Activated CD4-positive, alpha-beta T cell treated with anti-CD3 and anti-CD28 coated beads for 1 hour (primary cell): ENCODE results near the gene ZBTB39.
A peak's percentile ranks its signal among the peaks of the same experiment; 100 is the strongest.
"Not testable (repeated sequence)": the region's sequence is repeated elsewhere in the genome, so short reads cannot be mapped to it uniquely, and the experiment has no call there.

Experiments used
- DNase-seq: peaks from one replicate; pipeline ENCODE4 v3.0.0-alpha.2; 2020

Gene ZBTB39

DNA sequence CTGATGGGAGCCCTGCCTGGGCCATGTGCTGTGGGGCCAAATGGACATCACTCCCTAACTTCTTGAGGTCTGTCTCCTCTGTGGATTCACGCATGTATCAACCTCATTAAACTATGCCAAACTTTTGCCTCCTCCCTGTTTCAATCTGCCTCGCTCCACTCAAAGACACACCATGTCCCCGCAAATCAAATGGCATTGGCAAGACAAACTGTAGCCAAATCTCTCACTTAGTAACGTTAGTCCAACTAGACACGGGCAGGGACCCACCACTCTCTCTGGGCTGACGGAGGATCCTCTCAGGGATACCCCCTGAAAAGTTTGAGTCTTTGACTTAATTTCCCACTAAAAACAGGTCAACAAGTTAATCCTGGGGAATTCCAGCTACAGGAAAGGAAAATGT lies 8.0 kb downstream of the ZBTB39 start:
- no peak for DNase-seq

DNA sequence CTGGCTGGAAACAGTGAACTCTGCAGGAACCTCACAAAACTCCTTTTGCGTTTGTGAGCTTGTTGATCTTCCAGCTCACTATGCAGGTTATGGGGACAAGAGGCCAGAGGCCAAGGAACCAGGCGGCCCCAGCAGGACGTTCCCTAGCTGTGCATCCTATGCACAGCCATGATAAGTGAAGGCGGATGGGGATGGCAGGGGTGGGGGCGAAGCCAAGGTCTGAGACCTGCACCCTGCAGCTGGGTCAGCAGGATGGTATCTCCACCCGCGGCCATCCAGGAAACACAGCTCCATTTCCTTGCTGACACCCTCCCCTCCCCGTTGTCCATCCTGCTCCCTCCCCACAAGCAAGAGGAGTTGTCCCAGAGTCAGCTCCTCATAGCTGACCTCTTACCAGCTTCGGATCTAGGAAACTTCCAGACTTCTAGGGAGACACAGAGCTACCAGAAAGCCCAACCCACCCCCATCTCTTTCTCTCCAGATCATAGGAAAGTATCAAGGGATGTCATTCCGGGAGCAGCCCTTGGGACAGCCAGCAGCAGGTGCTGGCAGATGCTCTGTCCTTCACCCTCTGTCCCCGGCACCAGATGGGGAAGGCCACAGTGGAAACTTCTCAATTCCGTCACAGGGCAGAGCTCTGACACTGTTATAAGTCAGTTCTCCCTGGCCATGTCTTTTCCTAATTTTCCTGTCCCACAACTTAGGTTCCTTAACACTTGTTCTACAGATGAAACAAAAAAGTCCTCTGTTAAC lies 9.4 kb downstream of the ZBTB39 start:
- no peak for DNase-seq

DNA sequence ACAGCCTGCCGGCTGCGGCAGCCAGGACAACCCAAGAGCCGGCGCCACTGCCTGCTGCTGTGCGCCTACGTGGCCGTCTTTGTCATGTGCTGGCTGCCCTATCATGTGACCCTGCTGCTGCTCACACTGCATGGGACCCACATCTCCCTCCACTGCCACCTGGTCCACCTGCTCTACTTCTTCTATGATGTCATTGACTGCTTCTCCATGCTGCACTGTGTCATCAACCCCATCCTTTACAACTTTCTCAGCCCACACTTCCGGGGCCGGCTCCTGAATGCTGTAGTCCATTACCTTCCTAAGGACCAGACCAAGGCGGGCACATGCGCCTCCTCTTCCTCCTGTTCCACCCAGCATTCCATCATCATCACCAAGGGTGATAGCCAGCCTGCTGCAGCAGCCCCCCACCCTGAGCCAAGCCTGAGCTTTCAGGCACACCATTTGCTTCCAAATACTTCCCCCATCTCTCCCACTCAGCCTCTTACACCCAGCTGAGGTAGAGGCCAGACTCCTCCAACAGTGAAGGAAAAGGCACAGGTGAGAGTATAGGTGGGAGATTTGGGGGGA lies 10.3 kb downstream of the ZBTB39 start:
- DNase-seq, result no peak

DNA sequence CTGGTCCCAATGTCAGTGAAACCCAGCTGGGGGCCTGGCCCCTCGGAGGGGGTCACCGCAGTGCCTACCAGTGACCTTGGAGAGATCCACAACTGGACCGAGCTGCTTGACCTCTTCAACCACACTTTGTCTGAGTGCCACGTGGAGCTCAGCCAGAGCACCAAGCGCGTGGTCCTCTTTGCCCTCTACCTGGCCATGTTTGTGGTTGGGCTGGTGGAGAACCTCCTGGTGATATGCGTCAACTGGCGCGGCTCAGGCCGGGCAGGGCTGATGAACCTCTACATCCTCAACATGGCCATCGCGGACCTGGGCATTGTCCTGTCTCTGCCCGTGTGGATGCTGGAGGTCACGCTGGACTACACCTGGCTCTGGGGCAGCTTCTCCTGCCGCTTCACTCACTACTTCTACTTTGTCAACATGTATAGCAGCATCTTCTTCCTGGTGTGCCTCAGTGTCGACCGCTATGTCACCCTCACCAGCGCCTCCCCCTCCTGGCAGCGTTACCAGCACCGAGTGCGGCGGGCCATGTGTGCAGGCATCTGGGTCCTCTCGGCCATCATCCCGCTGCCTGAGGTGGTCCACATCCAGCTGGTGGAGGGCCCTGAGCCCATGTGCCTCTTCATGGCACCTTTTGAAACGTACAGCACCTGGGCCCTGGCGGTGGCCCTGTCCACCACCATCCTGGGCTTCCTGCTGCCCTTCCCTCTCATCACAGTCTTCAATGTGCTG lies 11.0 kb downstream of the ZBTB39 start:
- DNase-seq, result no peak

DNA sequence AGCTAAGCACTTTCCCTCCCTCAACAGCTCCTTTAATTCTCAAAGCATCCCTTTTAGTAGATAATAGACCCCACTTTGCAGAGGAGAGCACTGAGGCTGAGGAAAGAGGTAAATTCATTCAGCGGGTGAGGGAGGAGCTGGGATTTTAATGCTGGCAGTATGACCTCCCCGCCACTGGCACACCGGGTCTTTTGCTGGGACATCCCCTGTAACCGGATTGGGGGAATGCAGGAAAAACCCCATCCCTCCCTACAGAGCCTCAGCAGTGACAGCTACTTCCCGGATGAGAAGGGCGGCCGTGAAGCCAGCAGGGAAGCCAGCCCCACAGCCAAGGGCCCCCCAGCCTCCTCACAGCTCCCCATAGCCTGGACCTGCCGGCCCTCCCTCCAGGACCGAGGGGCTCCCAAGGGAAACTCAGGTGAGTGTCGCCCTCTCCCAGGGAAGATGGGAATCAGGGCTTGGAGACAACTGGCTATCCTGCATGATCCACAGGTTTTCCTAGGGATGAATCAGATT lies 12.1 kb downstream of the ZBTB39 start:
- no peak for DNase-seq

DNA sequence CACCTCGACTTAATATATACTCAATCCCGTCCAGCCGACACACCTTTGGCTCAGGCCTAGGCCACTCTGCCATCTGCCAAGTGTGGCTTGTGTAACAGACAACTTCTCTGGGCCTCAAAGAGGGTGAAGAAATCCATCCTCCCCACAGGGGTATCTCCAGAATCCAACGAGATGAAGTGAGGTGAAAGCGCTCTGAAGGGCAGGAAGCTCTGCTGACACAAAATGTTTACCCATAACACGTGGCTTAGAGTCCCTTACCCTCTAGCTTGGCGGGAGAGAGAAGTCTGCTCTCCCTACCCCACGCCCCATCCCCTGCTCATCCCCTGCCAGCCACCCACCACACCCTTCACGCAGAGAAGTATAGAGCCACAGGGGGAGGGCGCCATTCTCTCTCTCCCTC lies 13.0 kb downstream of the ZBTB39 start:
- DNase-seq, result no peak

DNA sequence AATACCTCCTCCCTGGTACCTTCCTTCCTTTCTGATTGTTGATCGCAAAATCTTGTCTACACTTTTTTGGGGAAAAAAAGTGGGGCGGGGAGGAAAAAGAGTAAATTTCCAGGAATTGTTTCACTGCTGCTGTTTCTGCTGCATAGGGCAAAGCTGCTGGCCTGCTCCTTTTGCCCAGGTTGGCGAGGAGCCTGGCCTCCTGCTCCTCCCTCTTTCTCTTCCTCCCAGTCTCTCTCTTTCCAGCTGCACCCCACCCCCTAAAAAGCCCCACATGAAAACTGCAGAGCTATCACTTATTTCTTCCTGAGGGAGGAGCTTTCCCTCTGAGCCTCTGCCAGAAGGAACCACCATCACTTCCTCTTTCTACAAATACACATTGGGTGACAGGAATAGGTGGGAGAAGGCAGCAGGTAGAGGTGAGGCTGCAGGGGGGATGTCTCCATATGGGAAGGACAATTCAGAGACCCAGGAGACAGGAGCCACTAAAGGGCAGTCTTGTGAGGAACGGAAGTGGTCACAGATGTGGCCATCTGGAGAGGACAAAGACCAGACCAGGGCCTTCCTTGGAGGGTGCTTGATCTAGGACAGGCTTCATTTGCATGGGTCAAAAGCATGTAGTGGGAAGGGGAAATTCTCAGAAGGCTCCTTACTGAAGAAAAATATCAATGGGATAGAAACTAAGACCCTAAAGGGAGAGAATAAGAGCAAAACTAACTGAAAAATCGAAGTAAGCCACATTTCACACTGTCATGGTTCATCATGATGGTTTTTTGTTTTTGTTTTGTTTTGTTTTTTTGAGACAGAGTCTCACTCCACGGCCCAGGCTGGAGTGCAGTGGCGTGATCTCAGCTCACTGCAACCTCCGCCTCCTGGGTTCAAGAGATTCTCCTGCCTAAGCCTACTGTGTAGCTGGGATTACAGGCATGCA lies 14.8 kb downstream of the ZBTB39 start:
- no peak for DNase-seq

DNA sequence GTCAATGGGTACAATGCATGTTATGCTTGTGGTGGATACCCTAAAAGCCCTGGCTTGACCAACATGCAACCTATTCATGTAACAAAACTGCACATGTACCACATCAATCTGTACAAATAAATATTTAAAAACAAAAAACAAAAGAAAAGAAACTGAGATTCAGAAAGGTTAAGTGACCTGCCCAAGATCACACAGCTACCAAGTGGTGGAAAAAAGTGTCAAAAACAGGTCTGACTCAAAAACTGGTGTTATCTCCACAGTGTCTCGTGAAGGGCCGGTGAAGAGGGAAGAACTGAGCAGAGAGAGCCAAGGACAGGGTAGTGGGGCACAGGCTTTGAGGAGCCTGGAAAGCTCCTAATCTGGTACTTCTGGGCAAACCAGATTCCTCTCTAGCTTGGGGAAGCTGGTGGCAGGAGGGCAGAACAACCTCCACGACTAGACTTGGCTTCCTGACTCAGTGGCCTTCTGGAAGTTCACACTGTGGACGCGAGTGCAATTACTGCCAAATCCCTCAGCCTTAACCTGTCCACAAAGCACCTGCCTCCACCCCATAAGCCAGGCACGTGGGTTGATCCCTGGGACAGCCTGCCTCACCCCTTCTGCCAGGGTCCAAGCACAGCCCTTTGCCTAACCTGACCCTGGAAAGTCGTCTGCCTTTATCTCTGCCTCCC lies 15.6 kb downstream of the ZBTB39 start:
- no peak for DNase-seq

DNA sequence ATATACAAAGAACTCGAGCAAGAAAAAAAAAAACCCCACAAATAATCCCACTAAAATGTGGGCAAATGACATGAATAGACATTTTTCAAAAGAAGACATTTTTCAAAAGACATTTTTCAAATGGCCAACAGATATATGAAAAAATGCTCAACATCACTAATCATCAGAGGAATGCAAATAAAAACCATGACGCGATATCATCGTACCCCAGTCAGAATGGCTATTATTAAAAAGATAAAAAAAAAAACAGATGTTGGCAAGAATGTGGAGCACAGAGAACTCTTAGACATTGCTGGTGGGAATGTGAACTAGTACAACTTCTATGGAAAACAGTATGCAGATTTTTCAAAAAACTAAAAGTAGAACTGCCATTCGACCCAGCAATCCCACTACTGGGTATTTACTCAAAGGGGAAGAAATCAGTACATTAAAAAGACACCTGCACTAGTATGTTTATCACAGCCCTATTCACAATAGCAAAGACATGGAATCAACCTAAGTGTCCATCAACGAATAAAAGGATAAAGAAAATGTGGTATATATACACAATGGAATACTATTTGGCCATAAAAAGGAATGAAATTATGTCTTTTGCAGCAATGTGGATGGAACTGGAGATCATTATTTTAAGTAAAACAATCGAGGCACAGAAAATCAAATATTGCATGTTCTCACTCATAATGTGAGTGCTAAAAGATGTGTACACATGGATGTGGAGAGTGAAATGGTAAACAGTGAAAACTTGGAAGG lies 16.3 kb downstream of the ZBTB39 start:
- no peak for DNase-seq

DNA sequence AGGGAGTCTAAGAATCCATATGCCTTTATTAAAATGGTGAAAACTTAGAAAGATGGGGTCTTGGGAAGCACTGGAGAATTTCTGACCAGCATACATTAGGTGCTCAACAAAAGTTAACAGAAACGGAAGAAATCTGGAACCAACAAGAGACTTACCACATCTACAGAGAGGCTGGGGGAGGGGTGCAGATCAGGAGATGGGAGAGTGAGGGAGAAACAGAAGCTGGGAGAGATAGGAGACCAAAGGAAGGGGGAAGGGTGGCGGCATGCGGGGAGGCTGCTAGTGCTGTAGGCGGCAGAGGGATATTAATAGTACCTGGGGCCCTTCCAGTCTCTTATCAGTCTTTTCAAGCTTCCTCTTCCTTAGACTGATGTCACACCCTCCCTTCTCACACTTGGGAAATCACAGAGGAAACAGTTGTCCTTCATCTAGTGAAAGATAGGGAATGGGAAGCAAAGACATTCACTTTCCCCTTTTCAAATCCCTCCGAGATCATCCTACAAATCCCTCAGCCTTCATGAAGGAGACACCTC lies 18.1 kb downstream of the ZBTB39 start:
- DNase-seq, result no peak

DNA sequence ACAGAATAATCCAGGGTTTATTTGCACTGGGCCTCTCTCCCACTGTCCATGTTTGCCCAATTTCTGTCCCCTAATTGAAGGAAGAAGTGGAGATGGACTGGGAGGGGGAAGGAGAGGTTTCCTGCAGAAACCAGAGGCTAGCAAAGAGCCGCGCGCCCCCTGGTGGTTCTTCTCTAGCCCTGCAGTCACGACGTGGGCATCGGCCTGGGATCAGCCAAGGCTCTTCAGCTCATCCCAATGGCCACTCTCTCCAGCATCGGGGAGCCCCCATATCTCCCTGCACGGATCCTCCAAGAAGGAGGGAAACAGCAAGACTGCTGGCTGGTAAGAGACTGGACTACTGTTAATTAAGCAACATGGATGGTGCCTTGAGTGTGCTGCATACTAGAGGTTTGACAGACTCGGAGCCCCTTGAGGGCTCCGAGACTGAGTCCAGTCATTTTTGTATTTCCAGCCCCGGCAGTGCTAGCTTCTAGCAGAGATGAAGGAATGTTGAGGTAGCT lies 18.7 kb downstream of the ZBTB39 start:
- peak; percentile 65 for DNase-seq

DNA sequence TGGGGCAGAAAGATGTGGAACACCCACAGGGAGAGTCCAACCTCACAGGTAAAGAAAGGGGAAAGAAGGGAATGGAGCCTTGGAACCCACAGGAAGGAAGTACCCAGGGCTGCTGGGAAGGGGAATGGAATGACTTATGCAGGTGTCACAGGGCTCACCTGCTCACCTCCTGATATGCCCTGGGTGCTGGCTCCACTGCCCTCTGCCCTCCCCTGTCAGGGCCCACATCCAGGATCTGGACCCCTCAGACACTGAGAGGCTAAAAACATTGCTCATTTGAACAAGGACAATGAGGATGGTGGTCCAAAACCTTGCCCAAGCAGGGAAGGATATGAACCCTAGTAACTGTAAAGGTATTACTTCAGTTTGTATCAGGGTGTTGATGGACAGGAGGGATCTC lies 19.3 kb downstream of the ZBTB39 start:
- DNase-seq, result no peak

DNA sequence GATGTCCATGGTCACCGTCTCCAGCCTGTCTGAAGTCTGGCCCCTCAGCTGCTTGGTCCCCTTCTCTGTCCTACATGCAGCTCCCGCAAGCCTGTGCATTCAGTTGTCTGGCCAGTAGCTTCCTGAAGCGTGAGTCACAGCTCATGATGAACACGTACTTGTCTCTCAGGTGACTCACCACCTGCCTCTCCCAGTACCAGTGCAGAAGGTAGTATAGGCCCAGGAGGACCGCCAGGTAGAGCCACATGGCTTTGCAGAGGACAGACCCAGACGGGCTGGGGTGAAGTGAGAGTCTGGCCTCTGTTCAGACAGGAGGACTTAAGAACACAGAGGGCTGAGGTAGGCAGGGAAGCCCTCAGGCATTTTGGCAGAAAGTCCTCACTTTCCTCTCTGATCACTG lies 20.6 kb downstream of the ZBTB39 start:
- DNase-seq, result not testable (repeated sequence)

DNA sequence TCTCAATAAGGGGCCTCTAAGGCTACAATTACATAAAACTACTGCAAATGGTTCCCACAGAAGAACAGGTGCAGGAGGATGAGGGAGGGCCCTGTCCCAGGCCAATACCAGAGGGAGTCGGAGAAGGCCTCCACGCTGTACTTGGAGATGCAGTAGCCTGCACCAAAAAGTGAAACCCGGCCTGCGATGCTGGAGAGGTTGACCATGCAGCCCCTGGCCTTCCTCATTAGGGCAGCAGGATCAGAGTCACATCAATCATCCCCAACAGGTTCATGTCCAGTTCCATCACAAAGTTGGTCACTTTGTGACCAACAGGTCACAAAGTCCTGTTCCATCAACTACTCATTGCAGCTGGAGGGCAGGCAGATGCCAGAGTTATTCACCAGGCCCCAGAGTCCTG lies 23.0 kb downstream of the ZBTB39 start:
- no peak for DNase-seq

DNA sequence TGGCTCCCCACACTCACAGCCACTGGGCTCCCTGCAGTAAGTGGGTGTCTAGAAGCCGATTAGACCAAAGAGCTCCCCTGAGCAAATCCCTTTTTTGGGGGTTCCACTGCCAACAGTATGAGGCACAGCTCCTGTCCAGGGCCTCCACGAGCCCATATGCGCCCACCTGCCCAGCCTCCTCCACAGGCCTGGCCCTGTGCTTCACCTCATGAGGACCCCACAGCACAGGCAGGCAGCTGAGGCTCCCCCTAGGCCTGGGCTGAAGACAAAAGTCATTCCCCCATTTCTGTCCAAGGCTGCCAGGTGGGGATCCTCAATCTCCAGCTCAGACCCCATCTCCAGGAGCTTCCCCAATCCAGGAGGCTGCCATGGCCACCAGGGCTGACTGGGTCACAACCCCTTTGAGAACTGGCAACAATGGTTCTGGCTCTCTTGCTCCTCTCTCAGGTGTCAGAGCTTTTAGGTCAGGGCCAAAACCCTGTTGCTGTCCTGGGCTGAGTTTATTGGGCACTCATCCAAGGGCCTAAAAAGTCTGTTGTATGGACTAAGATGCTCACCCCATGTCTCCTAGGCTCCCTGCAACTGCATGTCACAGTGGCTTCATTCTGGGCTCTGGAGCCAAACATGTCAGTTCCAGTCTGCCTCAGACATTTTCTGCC lies 23.6 kb downstream of the ZBTB39 start:
- not testable (repeated sequence) for DNase-seq

DNA sequence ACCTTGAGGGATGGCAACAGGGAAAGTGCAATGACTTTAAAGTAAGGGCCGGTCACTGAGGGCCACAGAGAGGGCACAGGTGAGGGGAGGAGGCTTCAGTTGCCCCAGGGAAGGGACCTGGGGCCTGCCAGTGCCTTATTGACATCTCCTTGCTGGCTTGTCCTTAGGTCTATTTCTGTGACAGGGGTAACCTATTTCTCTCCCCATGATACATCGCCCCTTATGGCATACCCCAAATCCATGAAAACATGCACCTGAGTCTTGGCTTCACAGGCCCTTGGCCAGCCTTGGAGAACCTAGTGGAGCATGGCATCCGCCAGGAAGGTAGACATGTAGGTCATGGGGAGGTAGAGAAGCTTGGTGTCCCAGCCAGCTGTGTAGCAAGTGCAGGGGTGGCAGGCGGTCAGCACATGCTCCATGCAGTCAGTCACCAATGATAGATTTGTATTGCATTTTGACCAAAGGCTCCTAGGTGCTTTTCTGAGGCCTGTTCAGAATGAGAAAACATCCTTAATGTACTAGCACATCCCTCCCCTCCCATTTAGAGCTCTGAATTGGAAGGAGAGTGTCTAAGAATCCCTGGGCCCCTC lies 25.3 kb downstream of the ZBTB39 start:
- no peak for DNase-seq

DNA sequence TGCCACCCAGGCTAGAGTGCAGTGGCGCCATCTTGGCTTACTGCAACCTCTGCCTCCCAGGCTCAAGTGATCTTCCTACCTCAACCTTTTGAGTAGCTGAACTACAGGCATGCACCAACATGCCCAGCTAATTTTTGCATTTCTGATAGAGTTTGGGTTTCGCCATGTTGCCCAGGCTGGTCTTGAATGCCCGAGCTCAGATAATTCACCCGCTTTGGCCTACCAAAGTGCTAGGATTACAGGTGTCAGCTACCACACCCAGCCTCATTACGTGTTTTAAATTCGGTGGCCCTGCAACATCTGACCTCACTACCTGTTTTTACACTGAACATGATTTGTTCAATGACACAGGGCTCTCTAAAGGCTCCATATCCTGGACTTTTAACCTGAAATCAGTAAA lies 26.1 kb downstream of the ZBTB39 start:
- DNase-seq, result no peak

DNA sequence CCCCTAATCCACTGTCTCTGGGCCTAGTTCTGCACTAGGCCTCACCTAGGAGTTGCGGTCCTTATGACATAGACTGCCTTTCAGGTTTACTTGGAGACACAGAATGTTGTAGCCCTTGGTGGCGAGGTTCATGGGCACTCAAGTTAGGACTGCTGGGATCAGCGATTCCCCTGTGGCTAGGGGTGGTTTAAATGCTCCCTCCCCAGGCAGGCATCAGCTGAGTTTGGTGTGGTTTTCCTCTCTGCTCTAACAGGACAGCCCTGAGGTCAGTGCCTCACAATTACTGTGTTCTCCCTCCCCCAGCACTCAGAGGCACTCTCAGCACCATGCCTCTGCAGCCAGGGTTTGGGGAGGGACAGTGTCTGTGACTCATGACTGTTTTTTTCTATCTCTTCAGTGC lies 26.7 kb downstream of the ZBTB39 start:
- no peak for DNase-seq

DNA sequence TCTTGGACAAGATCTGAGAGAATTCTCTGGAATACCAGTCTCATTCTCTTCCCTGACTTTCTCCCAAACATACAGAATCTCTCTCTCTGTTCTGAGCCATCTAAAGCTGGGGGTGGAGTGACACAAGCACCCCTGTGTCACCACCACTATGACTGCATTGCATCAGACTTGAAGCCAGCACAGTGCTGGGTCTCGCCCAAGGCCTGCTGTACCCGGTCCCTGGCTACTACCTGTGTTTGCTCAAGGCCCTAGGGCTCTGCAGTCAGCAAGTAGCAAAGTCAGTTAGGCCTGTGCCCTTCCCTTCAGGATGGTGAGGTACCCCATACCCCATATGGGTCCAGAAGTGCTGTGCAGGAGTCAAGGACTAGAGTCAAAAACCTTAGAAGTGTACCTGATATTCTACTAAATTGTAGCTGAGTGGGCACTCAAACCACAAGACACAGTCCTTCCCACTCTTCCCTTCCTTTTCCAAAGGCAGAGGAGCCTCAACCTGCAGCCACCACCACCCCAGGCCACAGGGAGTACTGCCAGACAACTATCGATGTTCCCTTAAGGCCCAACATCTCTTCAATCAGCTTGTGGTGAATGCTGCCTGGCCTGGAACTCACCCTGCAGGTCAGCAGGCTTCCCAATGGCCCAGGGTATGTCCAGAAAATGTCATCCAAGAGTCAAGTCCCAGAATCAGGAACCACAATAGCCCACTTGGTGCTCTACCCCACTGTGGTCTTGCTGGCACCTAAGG lies 27.8 kb downstream of the ZBTB39 start:
- DNase-seq, result no peak
